ENCODE measurements around the gene DENND6B. TPM values are rescaled to one million over a fixed set of nuclear protein-coding genes. Genes with fewer than 3 reads are reported as not detected.

Gene DENND6B
- total RNA-seq, 1 experiment from 2014 or later, result 0.31 TPM

DNA sequence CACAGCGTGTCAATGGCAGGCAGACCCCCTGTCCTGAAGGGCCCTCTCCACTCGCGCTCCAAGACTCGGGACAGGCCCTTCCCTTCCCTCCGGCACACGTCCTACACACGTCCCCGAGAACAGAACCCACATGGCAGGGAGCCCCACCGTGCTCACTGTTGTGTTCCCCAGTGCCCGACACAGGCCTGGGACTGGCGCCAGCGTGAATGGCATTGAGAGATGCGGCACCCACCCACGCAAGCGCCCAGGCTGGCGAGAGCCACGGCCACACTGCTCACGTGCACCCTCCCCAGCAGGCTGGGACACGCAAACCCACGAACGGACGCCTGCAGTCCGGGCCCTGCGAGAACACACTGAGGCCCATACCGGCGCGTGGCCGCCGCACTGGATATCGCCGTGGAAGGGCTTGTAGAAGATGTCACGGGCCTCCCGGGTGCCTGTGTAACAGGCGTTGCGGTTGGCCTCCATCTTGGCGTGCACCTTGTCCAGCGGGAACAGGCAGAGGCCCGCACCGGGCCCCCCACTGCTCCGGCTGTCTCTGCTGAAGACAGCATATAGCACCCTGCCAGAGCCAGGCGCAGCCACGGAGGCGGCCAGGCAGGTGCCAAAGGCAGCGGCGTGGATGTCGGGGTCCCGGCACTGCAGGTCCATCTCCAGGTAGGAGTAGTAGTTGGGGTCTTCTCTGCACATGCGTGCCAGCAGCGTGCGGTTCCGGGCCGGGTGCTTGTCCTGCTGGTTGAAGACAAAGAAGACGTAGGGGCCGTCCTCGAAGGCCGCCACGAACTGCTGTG, 37.5 kb downstream of the DENND6B start:
- DNase-seq (ENCODE audit: low read depth), result no peak

DNA sequence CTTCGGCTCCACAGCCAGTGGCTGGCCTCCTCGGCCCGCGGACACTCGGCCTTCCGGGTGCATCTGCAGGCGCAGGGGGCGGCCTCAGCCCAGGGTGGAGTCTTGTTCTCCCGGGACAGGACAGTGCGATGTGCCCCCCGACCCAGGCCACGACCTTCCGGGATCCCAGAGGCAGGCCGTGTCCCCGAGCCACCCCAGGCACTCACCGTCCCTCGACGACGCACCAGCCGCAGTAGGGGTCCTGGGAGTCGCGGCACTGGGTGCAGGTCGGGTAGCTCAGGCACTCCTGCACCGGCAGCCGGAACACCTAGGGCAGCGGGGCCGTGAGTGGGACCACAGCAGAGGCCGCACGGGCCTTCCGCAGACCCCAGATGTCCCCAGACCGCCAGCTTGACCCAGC, 39.1 kb downstream of the DENND6B start:
- no peak for DNase-seq (ENCODE audit: low read depth)

DNA sequence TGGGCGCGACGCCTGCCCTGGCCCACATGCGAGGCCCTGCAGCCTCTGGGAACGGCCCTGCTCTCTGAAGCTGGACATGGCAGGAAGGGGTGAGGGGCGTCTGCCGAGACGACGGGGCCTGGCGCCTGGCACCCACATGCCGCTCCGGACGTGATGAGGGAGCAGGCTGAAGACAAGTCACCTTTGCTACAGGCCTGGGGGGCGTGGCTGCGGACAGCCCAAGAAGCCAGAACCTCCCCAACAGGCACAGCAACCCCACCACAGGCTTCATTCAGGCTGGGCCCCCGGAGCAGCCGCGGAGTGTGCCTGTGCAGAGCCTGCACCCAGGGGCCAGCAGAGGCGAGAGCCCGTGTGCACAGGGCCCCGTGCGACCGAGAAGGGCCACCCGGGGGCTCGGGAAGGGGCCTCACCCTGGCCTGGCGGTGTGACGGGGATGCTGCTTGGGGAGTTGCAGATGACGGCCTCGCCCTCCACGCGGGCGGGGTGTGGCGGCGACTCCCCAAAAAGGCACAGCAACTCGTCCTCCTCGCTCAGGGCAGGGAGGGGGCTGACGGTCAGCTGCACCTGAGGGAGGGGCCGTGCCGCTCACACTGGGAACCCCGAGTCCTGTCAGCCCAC, 40.0 kb downstream of the DENND6B start:
- DNase-seq (ENCODE audit: low read depth), result no peak

DNA sequence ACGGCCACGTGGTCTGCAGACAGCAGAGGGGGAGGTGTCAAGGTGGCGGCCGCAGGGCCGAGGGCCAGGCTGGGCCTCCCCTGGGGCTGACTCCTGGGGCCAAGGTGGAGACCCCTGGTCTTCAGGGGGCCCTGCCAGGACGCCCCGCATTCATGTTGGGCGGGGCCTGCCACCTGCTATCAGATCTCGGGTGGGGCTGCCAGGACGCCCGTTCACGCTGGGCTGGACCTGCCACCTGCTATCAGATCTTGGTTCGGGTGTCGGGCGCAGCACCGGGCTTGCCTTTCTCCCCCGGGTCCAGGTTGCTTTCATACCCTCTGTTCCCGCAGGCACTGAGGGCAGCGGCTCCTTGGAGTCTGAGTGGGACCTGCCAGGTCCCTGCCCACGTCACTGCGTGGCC, 40.5 kb downstream of the DENND6B start:
- no peak for DNase-seq (ENCODE audit: low read depth)

DNA sequence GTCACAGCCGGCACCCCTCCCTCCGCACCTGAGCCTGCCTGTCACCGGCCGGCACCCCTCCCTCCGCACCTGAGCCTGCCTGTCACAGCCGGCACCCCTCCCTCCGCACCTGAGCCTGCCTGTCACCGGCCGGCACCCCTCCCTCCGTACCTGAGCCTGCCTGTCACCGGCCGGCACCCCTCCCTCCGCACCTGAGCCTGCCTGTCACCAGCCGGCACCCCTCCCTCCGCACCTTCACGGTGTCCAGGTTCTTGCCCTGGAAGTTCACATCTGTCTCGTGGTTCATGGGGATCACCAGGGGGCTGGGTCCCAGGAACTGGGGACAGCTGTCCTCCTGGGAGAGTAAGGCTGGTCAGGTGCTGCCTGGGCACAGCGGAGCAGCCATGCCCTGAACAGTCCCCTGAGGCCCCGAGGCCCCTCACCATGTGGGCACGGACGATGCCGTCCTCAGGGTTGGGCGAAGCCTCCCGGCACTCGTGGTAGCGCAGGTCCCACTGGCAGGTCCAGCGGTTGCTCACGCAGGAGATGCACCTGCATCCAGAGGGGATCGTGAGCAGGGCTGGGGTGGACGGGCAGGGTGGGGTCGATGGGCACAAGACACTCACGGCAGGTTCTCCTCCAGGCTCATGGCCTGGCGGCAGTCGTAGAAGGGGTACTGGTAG, 41.1 kb downstream of the DENND6B start:
- no peak for DNase-seq (ENCODE audit: low read depth)

GRCh38 chr22:50284479-50284878, 42.3 kb downstream of the DENND6B start:
- DNase-seq (ENCODE audit: low read depth), result no peak

DNA sequence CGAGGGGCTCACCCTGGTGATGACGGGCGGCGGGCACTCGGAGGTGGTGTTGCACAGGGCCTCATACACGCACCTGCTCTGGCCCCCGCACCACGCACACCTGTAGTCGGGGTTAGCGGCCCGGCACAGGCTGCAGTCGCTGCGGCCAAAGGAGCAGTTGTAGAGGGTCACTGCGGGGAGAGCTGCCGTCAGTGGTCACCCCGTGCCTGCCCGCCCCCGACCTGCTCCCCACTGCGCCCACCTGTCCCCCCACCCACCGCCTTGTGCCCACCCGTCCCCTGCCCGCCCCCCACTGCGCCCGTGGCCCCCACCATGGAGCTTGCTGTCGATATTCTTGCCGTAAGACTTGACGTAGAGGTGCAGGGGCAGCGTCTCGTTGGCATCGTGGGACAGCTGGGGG, 43.0 kb downstream of the DENND6B start:
- DNase-seq (ENCODE audit: low read depth), result no peak

- DNase-seq (ENCODE audit: low read depth), result peak; percentile 85
Observed at GRCh38 chr22:50282361-50283155, 44.3 kb downstream of the DENND6B start.

DNA sequence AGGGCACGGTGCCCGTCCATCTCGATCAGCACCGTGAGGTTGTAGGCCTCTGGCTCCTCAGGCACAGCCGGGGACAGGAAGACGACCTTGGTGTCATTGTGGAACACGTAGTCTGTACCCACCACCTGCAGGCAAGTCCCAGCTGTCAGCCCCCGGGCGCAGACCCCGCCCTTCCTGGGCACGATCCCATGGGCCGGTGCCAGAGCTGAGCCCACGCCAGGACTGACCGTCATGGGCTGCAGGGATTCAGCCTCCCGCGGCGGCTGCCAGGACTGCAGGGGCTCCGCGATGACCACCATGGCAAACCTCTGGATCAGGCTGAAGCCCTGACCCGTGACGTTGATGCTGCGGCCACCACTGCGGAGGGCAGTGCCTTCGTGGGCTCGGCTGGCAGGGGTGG, 44.9 kb downstream of the DENND6B start:
- no peak for DNase-seq (ENCODE audit: low read depth)

DNA sequence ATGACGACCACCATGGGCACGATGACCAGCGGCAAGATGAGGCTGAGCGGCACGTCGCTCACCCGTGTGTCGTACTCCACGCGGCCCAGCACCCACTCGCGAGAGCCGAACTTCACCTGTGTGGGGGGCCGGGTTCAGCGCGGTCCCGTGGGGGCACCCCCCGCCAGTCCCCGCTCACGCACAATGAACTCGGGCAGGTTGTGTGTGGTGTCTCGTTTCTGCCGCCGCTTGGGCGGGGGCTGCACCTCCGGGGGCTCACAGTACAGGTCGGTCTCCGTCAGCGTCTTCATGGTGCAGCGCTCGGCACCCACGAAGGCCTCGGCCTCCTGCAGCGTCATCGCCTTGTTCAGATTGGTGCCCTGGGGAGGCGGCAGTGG, 45.4 kb downstream of the DENND6B start:
- no peak for DNase-seq (ENCODE audit: low read depth)

DNA sequence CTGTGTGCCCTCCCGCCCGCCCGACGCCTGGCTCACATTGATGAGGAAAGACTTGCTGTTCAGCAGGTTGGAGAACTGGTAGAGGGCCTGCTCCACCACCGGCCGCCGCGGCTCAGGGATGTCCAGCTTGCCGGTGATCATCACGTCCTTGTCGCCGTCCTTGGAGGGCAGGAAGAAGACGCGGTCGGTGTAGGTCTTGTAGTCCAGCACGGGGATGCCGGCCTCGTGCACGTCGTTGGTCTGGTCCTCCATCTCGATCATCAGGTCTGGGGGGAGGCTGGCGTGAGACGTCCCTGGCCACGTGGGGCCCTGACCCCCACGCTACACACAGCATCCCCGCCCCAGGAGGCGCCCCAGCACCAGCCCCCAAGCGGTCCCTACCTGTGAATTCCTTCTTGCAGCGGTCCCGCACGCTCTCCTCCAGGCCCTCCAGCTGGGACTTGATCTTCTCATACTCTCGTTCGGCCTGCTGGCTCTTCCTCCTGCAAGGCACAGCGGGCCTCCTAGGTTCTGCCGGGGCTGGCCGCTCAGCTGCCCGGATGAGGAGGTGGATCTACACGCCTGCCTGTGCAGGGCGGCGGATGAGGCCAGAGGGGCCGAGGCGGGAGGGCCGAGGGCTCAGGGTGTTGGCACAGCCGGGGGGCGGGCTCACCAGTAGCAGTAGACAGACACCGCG, 46.0 kb downstream of the DENND6B start:
- DNase-seq (ENCODE audit: low read depth), result no peak

DNA sequence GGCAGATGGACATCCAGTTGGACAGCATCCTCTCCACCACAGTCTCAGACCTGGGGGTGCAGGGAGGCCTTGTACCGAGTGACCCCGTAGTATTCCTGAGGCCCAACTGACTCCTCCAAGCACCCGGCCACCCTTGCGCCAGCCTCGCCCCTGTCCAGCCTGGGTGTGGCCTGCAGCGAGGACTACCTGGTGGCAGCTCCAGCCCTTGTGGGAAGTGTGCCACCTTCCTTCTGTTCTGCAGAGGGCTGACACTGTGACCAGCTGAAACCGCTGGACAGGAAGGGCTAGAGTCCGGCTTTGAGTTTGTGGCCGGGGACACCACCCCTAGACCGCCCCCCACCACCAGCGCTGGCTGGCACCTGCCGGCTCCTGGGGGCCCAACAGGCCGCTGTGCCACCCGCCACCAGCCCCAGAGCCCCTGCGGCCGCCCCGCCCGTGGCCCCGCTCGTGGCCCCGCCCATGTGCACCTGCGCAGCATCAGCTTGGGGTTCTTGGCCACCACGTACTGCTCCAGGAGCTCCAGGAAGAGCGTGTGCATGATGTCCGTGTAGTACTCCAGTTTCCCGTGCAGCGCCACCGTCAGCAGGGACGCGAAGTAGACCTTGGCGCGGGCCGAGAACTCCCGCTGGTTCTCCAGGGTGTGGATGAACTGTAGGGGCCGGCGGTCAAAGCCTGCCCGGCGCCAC, 46.6 kb downstream of the DENND6B start:
- DNase-seq (ENCODE audit: low read depth), result no peak

- no peak for DNase-seq (ENCODE audit: low read depth)
Observed at GRCh38 chr22:50278956-50279619, 47.7 kb downstream of the DENND6B start.

GRCh38 chr22:50278461-50278860, 48.4 kb downstream of the DENND6B start:
- DNase-seq (ENCODE audit: low read depth), result no peak

GRCh38 chr22:50277761-50278160, 49.1 kb downstream of the DENND6B start:
- DNase-seq (ENCODE audit: low read depth), result no peak

DNA sequence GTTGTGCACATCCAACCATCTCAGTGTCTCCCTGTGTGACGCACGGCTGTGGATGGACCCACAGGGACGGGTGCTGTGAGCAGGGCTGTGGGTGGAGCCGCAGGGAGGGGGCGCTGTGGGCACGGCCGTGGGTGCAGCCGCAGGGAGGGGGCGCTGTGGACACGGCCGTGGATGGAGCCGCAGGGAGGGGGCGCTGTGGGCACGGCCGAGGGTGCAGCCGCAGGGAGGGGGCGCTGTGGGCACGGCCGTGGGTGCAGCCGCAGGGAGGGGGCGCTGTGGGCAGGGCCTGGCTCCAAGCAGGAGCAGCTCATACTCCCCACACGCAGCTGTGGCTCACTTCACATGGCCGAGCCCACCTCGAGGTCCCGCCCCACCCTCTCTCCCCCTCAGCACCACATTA, 50.7 kb downstream of the DENND6B start:
- no peak for DNase-seq (ENCODE audit: low read depth)

DNA sequence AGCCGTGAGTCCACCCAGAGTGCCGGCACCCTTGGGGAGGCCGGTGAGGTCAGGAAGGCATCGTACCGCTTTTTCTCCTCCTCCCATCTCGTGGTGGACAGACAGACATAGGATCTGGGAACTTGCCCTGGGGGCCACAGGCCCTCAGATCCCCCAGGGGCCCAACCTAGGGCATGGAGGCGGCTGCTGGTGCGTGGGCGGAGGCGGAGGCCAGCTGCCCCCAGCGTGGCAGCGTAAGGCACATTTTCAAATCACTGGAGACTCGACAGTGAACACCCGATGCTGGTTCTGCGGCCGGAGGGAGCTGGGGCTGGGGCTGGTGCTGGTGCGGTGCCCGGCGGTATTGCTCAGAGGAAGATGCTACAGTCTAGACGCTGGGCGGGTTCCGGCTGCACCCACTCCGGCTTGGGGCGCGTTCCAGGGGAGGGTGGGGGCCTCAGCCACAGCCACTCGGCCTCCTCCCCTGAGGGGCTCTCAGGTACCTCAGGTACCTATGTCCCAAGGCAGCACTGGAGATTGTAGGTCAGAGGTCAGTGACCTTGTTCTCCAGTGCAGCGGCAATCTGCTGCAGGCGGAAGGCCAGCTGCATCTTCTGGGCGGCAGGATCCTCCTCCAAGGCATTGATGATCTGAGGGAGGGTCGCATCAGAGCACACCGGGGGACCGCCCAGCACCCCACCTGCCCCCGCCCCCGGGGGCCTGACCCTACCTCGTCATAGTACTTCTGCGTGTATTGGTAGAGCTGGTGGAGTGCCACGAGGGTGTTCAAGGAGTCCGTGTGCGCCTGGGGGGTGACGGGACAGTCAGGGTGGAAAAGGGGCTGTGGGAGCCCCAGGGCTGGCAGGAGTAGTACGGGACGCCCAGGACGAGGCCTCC, 51.4 kb downstream of the DENND6B start:
- DNase-seq (ENCODE audit: low read depth), result no peak

GRCh38 chr22:50274771-50275170, 52.0 kb downstream of the DENND6B start:
- no peak for DNase-seq (ENCODE audit: low read depth)

- DNase-seq (ENCODE audit: low read depth), result peak; percentile 40
Observed at GRCh38 chr22:50274311-50274710, 52.5 kb downstream of the DENND6B start.

All from HT1080 (cell line).